K562 (cell line): ENCODE measurements around the gene CAPN2. TPM values are rescaled to one million over a fixed set of nuclear protein-coding genes. Genes with fewer than 3 reads are reported as not detected.

ENCODE experiments used
- BRF1 ChIP-seq: IDR thresholded peaks from 3 replicates; pipeline ENCODE4 v1.6.1; 2011; ENCODE audit warnings: borderline replicate concordance, mild to moderate bottlenecking; ENCODE audit not compliant: insufficient read length; ENCODE audit errors: extremely low read depth
- ID3 ChIP-seq, 2 experiments: fragments of 250-450 bp in 1 of 2; fragments of 450-650 bp in 1 of 2; sonication (Bioruptor Pico) in 1 of 2; IDR thresholded peaks; 2 replicates each; pipeline versions ENCODE4 v1.6.1 to v1.8.0; 2016 to 2021; ENCODE audit warnings: mild to moderate bottlenecking in 2 of 2, moderate library complexity in 2 of 2, missing compliant biosample characterization in 1 of 2, missing genetic modification characterization in 1 of 2
- KDM4B ChIP-seq, 2 experiments: fragments of 450-650 bp in 1 of 2; sonication (generic) in 1 of 2; IDR thresholded peaks; 2 replicates each; pipeline ENCODE4 v1.6.1; 2016 to 2017; ENCODE audit warnings: borderline replicate concordance in 2 of 2, antibody characterized with exemption in 1 of 2, low read depth in 1 of 2, mild to moderate bottlenecking in 1 of 2
- KLF10 ChIP-seq: fragments of 250-450 bp; sonication (Bioruptor Pico); IDR thresholded peaks from 2 replicates; pipeline ENCODE4 v1.6.1; 2021; ENCODE audit warnings: matching md5 sums
- RB1 ChIP-seq: fragments of 450-650 bp; IDR thresholded peaks from 2 replicates; pipeline ENCODE4 v1.6.1; 2017; ENCODE audit warnings: low read depth, mild to moderate bottlenecking
- RCOR1 ChIP-seq, 2 experiments: IDR thresholded peaks; 2 replicates each; pipeline ENCODE4 v1.6.1; 2012; ENCODE audit warnings: low read depth in 2 of 2, low read length in 2 of 2, borderline replicate concordance in 1 of 2, improper control_type of control experiment in 1 of 2
- RFX1 ChIP-seq: fragments of 450-650 bp; IDR thresholded peaks from 2 replicates; pipeline ENCODE4 v1.6.1; 2016; ENCODE audit warnings: mild to moderate bottlenecking, moderate library complexity
- RFX5 ChIP-seq: IDR thresholded peaks from 2 replicates; pipeline ENCODE4 v1.6.1; 2011; ENCODE audit warnings: low read depth, mild to moderate bottlenecking, improper control_type of control experiment, low read length
- SAFB ChIP-seq: fragments of 200-400 bp; formaldehyde crosslinking; IDR thresholded peaks from 2 replicates; pipeline ENCODE4 v1.6.1; 2017; ENCODE audit warnings: low read depth, low read length, borderline replicate concordance
- SMAD4 ChIP-seq: fragments of 250-450 bp; sonication (Bioruptor Pico); conservative IDR thresholded peaks from 2 replicates; pipeline ENCODE4 v1.8.0; 2021; ENCODE audit warnings: inconsistent platforms, mild to moderate bottlenecking, moderate library complexity
- TBP ChIP-seq: optimal IDR thresholded peaks from 2 replicates; pipeline ENCODE3; 2011; ENCODE audit warnings: low read depth, low read length, improper control_type of control experiment
- TEAD4 ChIP-seq, 2 experiments: sonication (generic) in 1 of 2; formaldehyde crosslinking in 1 of 2; IDR thresholded peaks; 2 replicates each; pipeline versions ENCODE4 v1.6.1 to v1.8.0; 2012 to 2022; ENCODE audit warnings: borderline replicate concordance in 1 of 2, inconsistent platforms in 1 of 2, low read length in 1 of 2, mild to moderate bottlenecking in 1 of 2, missing genetic modification reagents in 1 of 2
- ZBTB49 ChIP-seq: sonication (generic); formaldehyde crosslinking; IDR thresholded peaks from 2 replicates; pipeline ENCODE4 v1.8.0; 2022; ENCODE audit warnings: missing genetic modification reagents, mild to moderate bottlenecking, borderline replicate concordance
- ZFP30 ChIP-seq: fragments of 250-450 bp; sonication (Bioruptor Pico); IDR thresholded peaks from 2 replicates; pipeline ENCODE4 v1.8.0; 2022; ENCODE audit warnings: moderate library complexity, mild to moderate bottlenecking, inconsistent platforms, borderline replicate concordance
- ZNF583 ChIP-seq: fragments of 250-450 bp; sonication (Bioruptor Pico); IDR thresholded peaks from 2 replicates; pipeline ENCODE4 v1.4.0; 2020
- ZNF695 ChIP-seq: fragments of 450-650 bp; formaldehyde crosslinking; IDR thresholded peaks from 2 replicates; pipeline ENCODE4 v1.4.0; 2020; ENCODE audit warnings: mild to moderate bottlenecking, moderate library complexity
- polyA plus RNA-seq, 8 experiments: library from polyadenylated mRNA; depleted of rRNA in 4 of 8; stranded (reverse) in 5 of 8; unstranded in 3 of 8; fragments of >200 nt; fragmentation: Nextera tagmentation in 2 of 8; fragmentation: Illumina TruSeq in 1 of 8; extraction: Ambion mirVana in 2 of 8; extraction: Trizol in 1 of 8; gene quantifications; 2 replicates each; pipeline versions ENCODE4 v1.2.1 to v1.2.3, GENCODE V29; 2011 to 2014; ENCODE audit warnings: inconsistent platforms in 1 of 8, missing spikeins in 1 of 8
- total RNA-seq, 7 experiments: library from RNA; depleted of rRNA in 6 of 7; stranded (reverse); fragments of >200 nt in 6 of 7; fragmentation: Illumina TruSeq in 2 of 7; extraction: Trizol in 2 of 7; gene quantifications; 2 replicates each; pipeline versions ENCODE4 v1.2.1 to v1.2.3, GENCODE V29; 2011 to 2021; ENCODE audit warnings: low replicate concordance in 1 of 7

CAPN2 gene
- total and polyA plus RNA-seq, 9 of the 15 experiments (the other 6 are each of a cell fraction or from before 2014, with no cell fraction given), result 24.6 to 157 (median 101) TPM

- TF ChIP-seq RCOR1 (IDR thresholded peaks at IDR 0.05; ENCODE audit: borderline replicate concordance in 1 of 2, low read depth in 2 of 2, low read length in 2 of 2) (peak; percentile 44 to 94; a peak in 2 of 4 replicates), RFX1 (no peak), KLF10 (CRISPR knock-in tag) (no peak), TEAD4 (IDR thresholded peaks at IDR 0.05; ENCODE audit: low read length) (peak; percentile 99), TEAD4 (CRISPR knock-in tag; IDR thresholded peaks at IDR 0.05; ENCODE audit: borderline replicate concordance) (no peak), BRF1 (no peak), TBP (peak; percentile 53), RB1 (peak; percentile 52; the same call in 1 of the 2 replicates), ID3 (CRISPR knock-in tag; IDR thresholded peaks at IDR 0.05) (no peak), ID3 (tag; IDR thresholded peaks at IDR 0.05) (peak; percentile 93), ZBTB49 (CRISPR knock-in tag) (no peak), ZFP30 (CRISPR knock-in tag) (no peak), ZNF583 (peak; percentile 96), SAFB (no peak), KDM4B (IDR thresholded peaks at IDR 0.05; ENCODE audit: borderline replicate concordance in 2 of 2, low read depth in 1 of 2) (no peak), ZNF695 (CRISPR knock-in tag) (no peak), SMAD4 (CRISPR knock-in tag) (peak; percentile 96), RFX5 (no peak)
These were observed 76.5 kb downstream of the CAPN2 start (continued) for GRCh38 chr1:223788746-223789415.
